Bronchial epithelial cell (primary cell): ENCODE results near the gene LMCD1. TPM values are rescaled to one million over a fixed set of nuclear protein-coding genes. Genes with fewer than 3 reads are reported as not detected.

Source experiments
- DNase-seq: peaks from one replicate; pipeline ENCODE4 v3.0.0-alpha.2; 2010; ENCODE audit warnings: low read depth
- FAIRE-seq: peaks from 2 replicates; lab custom pipeline; 2011; peaks lifted over from hg19 to GRCh38; lab: Jason Lieb, UNC
- H3K27me3 ChIP-seq: 2 replicates; pipeline ENCODE4 v1.5.1; 2011; ENCODE audit warnings: low read length; ENCODE audit not compliant: control insufficient read depth, insufficient read depth
- H3K36me3 ChIP-seq: 2 replicates; pipeline ENCODE4 v1.5.1; 2011; ENCODE audit warnings: low read length; ENCODE audit not compliant: control insufficient read depth, insufficient read depth
- H3K4me3 ChIP-seq: 2 replicates; pipeline ENCODE4 v1.5.1; 2011; ENCODE audit warnings: mild to moderate bottlenecking, low read depth, low read length, control low read depth
- total RNA-seq: library from RNA; depleted of rRNA; stranded (reverse); fragments of >200 nt; gene quantifications from 2 replicates; pipeline ENCODE4 v1.2.1, GENCODE V29; 2014
- TF ChIP-seq, protein P1 (sequence below): IDR thresholded peaks from 2 replicates; pipeline ENCODE4 v1.5.1; 2011; ENCODE audit warnings: mild to moderate bottlenecking, moderate library complexity, low read length, control low read depth, inconsistent platforms; ENCODE audit not compliant: insufficient read depth, severe bottlenecking

The LMCD1 gene
- total RNA-seq, 1 donor from 2014 or later = 2.6 TPM

DNA sequence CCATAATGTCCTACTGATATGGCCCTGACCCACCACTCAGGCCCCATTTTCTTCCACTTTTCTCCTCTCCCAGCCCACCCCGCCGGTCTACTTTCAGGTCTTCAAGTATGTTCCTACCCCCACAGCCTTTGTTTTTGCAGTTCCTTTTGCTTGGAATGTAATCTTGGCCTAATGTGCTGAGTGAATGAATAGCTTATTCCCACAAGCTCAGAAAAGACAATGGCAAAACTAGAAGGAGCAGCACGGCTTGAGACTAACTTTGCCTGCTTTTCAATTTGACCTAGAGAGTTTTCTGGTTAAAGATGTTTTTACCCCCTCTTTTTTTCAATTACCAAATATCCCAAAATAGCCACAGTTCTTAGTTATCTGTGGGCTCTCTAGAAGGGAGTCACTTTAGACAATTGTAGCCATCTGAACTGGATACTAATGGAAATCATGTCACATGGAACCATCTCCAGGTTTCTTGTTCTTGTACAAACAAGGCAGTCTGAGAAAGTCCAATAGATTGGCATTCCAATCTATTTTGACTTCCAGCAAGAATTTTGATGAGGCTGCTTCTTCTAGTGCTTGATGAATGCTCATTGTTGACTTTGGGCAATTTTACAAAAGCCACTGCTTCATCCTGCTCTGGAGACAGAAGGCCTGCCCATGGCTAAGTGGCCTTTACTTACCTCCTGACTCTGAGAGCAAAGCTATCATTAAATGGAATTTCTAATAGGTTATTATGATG, 16.3 kb upstream of the LMCD1 start:
- no peak overlapping the region for H3K4me3 ChIP-seq
- DNase-seq (no peak), FAIRE-seq (no peak)
- no peaks in the 10 kb centered on the region for H3K36me3 ChIP-seq
- H3K27me3 ChIP-seq = no peaks in the 10 kb centered on the region
- TF ChIP-seq, protein P1, sequence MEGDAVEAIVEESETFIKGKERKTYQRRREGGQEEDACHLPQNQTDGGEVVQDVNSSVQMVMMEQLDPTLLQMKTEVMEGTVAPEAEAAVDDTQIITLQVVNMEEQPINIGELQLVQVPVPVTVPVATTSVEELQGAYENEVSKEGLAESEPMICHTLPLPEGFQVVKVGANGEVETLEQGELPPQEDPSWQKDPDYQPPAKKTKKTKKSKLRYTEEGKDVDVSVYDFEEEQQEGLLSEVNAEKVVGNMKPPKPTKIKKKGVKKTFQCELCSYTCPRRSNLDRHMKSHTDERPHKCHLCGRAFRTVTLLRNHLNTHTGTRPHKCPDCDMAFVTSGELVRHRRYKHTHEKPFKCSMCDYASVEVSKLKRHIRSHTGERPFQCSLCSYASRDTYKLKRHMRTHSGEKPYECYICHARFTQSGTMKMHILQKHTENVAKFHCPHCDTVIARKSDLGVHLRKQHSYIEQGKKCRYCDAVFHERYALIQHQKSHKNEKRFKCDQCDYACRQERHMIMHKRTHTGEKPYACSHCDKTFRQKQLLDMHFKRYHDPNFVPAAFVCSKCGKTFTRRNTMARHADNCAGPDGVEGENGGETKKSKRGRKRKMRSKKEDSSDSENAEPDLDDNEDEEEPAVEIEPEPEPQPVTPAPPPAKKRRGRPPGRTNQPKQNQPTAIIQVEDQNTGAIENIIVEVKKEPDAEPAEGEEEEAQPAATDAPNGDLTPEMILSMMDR = no peak

DNA sequence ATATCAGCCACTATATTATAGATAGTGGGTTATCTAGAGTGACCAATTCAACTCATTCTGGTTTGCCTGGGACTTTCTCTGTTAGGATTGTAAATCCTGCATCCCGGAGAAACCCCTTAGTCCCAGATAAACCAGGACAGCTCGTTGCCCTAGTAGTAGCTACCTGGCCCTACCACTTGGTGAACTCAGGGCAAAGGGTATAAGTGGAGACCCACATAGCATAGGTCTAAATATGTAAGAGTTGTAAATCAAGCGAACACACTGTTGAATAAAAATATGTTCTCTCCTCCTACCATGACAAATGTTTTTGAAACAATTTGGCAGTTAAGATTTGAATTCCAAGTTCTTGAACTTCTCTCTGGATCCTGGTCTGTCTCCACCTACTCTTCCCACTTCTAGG, 15.7 kb upstream of the LMCD1 start:
- Histone ChIP-seq H3K4me3 (no peak overlapping the region), H3K27me3 (no peaks in the 10 kb centered on the region), H3K36me3 (no peaks in the 10 kb centered on the region)
- FAIRE-seq (no peak), DNase-seq (no peak)
- TF ChIP-seq, protein P1 = no peak

DNA sequence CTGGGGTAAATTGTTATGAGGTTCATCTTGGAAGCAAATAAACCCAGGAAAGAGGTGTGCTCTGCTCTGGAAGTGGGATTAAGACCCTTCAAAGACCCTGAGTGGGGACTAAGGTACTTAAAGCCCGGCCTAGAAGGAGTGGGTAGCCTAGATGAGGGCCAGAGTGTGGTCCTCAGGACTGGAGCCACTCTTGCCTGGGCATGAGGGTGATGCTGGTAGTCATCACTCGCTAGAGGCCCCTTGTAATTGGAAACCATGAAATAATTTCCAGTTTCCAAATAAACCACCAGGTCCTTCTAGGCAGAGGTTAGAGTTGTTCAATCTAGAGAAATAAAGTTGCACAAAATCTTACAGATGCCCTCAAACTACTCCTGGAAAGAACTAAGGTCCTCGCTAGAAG, 15.2 kb upstream of the LMCD1 start:
- no peak for FAIRE-seq
- TF ChIP-seq, protein P1 = no peak
- no peak for DNase-seq
- Histone ChIP-seq H3K36me3 (no peaks in the 10 kb centered on the region), H3K4me3 (no peak overlapping the region), H3K27me3 (no peaks in the 10 kb centered on the region)

DNA sequence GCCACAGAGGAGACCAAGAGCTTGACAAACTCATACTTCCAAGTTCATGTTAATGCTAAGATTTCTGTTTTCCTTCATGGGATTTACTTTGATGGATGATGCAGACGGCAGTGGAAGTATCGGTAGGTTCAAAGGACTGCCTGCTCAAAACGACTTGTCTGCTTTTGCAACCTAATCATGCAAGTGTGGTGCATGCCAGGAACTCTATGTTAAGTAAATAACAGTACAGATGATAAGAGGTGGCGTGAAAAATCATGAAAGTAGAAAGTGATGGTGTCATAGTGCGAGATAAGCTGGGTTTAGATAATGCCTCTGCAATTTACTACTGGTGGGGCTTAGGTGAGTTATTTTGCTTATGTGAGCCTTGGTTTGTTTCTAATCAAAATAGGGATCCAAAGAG, 14.7 kb upstream of the LMCD1 start:
- FAIRE-seq = no peak
- Histone ChIP-seq H3K36me3 (no peaks in the 10 kb centered on the region), H3K4me3 (no peak overlapping the region), H3K27me3 (no peaks in the 10 kb centered on the region)
- no peak for DNase-seq
- TF ChIP-seq, protein P1 = no peak

DNA sequence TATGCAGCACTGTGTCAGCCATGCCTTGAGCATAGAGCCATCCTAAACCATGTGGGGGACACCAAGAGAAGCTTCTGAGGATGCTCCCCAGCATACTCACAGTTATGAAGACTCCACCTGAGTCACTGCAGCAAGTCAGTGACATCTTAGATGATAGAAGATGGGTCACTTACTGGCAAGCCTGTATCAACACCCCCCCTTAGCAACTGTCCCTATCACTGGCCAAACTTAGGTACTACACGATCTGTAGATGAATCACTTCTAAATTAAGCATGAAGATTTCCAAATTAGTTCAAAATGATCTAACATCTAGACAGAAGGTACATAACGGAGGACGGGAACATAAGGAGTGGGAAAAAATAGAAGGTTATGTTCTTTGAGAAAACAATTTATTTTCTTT, 13.2 kb upstream of the LMCD1 start:
- Histone ChIP-seq H3K27me3 (no peaks in the 10 kb centered on the region), H3K4me3 (no peak overlapping the region), H3K36me3 (no peaks in the 10 kb centered on the region)
- DNase-seq (no peak), FAIRE-seq (no peak)
- TF ChIP-seq, protein P1 = no peak

DNA sequence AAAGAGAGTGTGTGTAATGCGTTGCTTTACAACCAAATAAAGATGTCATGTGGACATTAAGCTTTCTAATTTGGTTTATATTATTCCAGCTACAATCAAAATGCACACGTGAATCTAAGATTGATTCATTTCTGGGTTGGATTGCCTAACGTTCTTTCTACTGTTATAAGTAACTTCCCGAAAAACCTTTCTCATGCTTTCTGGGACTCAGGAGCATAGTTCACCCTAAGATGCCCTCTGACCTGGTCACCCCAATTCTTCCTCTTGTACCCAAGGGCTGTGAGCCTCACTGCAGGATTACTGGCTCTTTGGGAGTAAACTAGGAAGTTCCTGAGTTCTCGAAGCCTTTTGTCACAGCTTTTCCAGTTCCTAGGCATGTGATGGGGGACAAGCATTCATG, 12.7 kb upstream of the LMCD1 start:
- no peak for DNase-seq
- H3K36me3 ChIP-seq = no peaks in the 10 kb centered on the region
- FAIRE-seq = no peak
- TF ChIP-seq, protein P1 = no peak
- H3K27me3 ChIP-seq = no peaks in the 10 kb centered on the region
- no peak overlapping the region for H3K4me3 ChIP-seq
